Measurements from ENCODE around the gene FANCD2.
A peak's percentile ranks its signal among the peaks of the same experiment; 100 is the strongest.
"Not testable (repeated sequence)": the region's sequence is repeated elsewhere in the genome, so short reads cannot be mapped to it uniquely, and the experiment has no call there.

FANCD2 gene

GRCh38 chr3:10017636-10018292 is 8.5 kb upstream of the FANCD2 start:
- DNase-seq: no peak

GRCh38 chr3:10018806-10019205 is 7.4 kb upstream of the FANCD2 start:
- not testable (repeated sequence) for DNase-seq

- no peak for DNase-seq
These were observed 6.9 kb upstream of the FANCD2 start for GRCh38 chr3:10019326-10019725.

- no peak for DNase-seq
These were observed 4.1 kb upstream of the FANCD2 start for GRCh38 chr3:10021856-10022775.

- DNase-seq: peak; percentile 66
These were observed 2.5 kb upstream of the FANCD2 start for GRCh38 chr3:10023587-10024310.

GRCh38 chr3:10025205-10026083 is 793 bp upstream of the FANCD2 start:
- DNase-seq: no peak

- no peak for DNase-seq
These were observed 14.8 kb downstream of the FANCD2 start for GRCh38 chr3:10041034-10041433.

GRCh38 chr3:10047876-10048275 is 21.6 kb downstream of the FANCD2 start:
- DNase-seq: no peak

- not testable (repeated sequence) for DNase-seq
These were observed 26.8 kb downstream of the FANCD2 start for GRCh38 chr3:10053054-10053453.

GRCh38 chr3:10055097-10055496 is 28.9 kb downstream of the FANCD2 start:
- no peak for DNase-seq

GRCh38 chr3:10070077-10070476 is 43.8 kb downstream of the FANCD2 start:
- DNase-seq: not testable (repeated sequence)

- no peak for DNase-seq
These were observed 48.4 kb downstream of the FANCD2 start for GRCh38 chr3:10074666-10075065.

GRCh38 chr3:10081871-10082270 is 55.6 kb downstream of the FANCD2 start:
- no peak for DNase-seq

- no peak for DNase-seq
These were observed 59.5 kb downstream of the FANCD2 start for GRCh38 chr3:10085738-10086137.

GRCh38 chr3:10088256-10088655 is 62.0 kb downstream of the FANCD2 start:
- no peak for DNase-seq

GRCh38 chr3:10090179-10090578 is 63.9 kb downstream of the FANCD2 start:
- no peak for DNase-seq

GRCh38 chr3:10090774-10091173 is 64.5 kb downstream of the FANCD2 start:
- not testable (repeated sequence) for DNase-seq

GRCh38 chr3:10091387-10091786 is 65.2 kb downstream of the FANCD2 start:
- not testable (repeated sequence) for DNase-seq

GRCh38 chr3:10093678-10094077 is 67.4 kb downstream of the FANCD2 start:
- peak; percentile 28 for DNase-seq

- no peak for DNase-seq
These were observed 72.8 kb downstream of the FANCD2 start for GRCh38 chr3:10099041-10099440.

GRCh38 chr3:10106919-10107318 is 80.7 kb downstream of the FANCD2 start:
- DNase-seq: no peak

GRCh38 chr3:10108091-10108490 is 81.9 kb downstream of the FANCD2 start, which contains the start of gene FANCD2OS:
TSS of gene FANCD2OS (minus strand) at chr3:10108255. CDS start at chr3:10104774, 3,481 bp downstream.
- no peak for DNase-seq

Measured in suppressor macrophage treated with lipopolysaccharide for 4 hours (primary cell).